SK-N-MC (cell line): ENCODE measurements around the gene TMA7.

Source experiments
- EZH2 ChIP-seq: fragments of 200-600 bp; sonication (generic); IDR thresholded peaks from one replicate; pipeline ENCODE4 v1.6.1; 2017; ENCODE audit warnings: antibody characterized with exemption
- POLR2AphosphoS5 ChIP-seq: IDR thresholded peaks from 2 replicates; pipeline ENCODE4 v1.6.1; 2012; ENCODE audit warnings: mild to moderate bottlenecking, low read depth, low read length, borderline replicate concordance

- TF ChIP-seq POLR2AphosphoS5 (no peak), EZH2 (no peak)
These were observed 35.1 kb downstream of the TMA7 start for GRCh38 chr3:48475188-48475587.
